ENCODE data around the gene MAP2K3. TPM values are rescaled to one million over a fixed set of nuclear protein-coding genes. Genes with fewer than 3 reads are reported as not detected.

MAP2K3 gene
- total RNA-seq, 1 experiment from 2014 or later: 39.7 TPM

GRCh38 chr17:21355586-21355985 lies 71.1 kb downstream of the MAP2K3 start:
- H3K27ac Mint-ChIP-seq: no peak overlapping the region
- no peak for DNase-seq (ENCODE audit: low spot score)
- no peaks in the 10 kb centered on the region; the same call in 1 of the 2 replicates for H3K27me3 Mint-ChIP-seq (ENCODE audit: low read depth)
- H3K9me3 Mint-ChIP-seq: peaks cover 5% of the 10 kb centered on the region
- POLR2A ChIA-PET: no interaction called here
- TF ChIP-seq CBFB (CRISPR knock-in tag; IDR thresholded peaks at IDR 0.05; ENCODE audit: low read depth) (no peak), GABPB1 (CRISPR knock-in tag; IDR thresholded peaks at IDR 0.05) (no peak), ATF2 (CRISPR knock-in tag; IDR thresholded peaks at IDR 0.05; ENCODE audit: borderline replicate concordance, low read depth) (no peak), AR (CRISPR knock-in tag; IDR thresholded peaks at IDR 0.05) (no peak), USF2 (CRISPR knock-in tag; IDR thresholded peaks at IDR 0.05) (no peak), NR2C2 (CRISPR knock-in tag; IDR thresholded peaks at IDR 0.05) (no peak), PRDM15 (CRISPR knock-in tag; IDR thresholded peaks at IDR 0.05) (no peak), HMGA2 (CRISPR knock-in tag; IDR thresholded peaks at IDR 0.05) (no peak), CTCF (IDR thresholded peaks at IDR 0.05) (no peak), ZNF263 (CRISPR knock-in tag; IDR thresholded peaks at IDR 0.05; ENCODE audit: low read depth) (no peak), TEAD4 (CRISPR knock-in tag; IDR thresholded peaks at IDR 0.05) (no peak), IRF2 (CRISPR knock-in tag; IDR thresholded peaks at IDR 0.05; ENCODE audit: borderline replicate concordance, low read depth) (no peak), GRHL2 (CRISPR knock-in tag; IDR thresholded peaks at IDR 0.05; ENCODE audit: insufficient replicate concordance, severe bottlenecking) (no peak), ARID4B (CRISPR knock-in tag; IDR thresholded peaks at IDR 0.05; ENCODE audit: borderline replicate concordance) (no peak), RELA (CRISPR knock-in tag; IDR thresholded peaks at IDR 0.05; ENCODE audit: borderline replicate concordance) (no peak), ZNF512 (CRISPR knock-in tag; IDR thresholded peaks at IDR 0.05; ENCODE audit: borderline replicate concordance) (no peak), ZNF138 (CRISPR knock-in tag; conservative IDR thresholded peaks at IDR 0.05) (no peak), ZMAT4 (CRISPR knock-in tag; IDR thresholded peaks at IDR 0.05) (no peak)
- H3K4me1 Mint-ChIP-seq: peaks cover 15% of the 10 kb centered on the region
- H3K4me3 Mint-ChIP-seq: no peak overlapping the region
- CTCF ChIA-PET: no interaction called here
- ATAC-seq: no peak
- no peaks in the 10 kb centered on the region for H3K36me3 Mint-ChIP-seq

All from WTC11 (cell line).